CD4-positive, alpha-beta T cell treated with Interleukin-2 at 100 ng/mL for 4 hours (primary cell): ENCODE results near the gene CD86.
"Not testable (repeated sequence)": the region's sequence is repeated elsewhere in the genome, so short reads cannot be mapped to it uniquely, and the experiment has no call there.

ENCODE experiments used
- DNase-seq: peaks from one replicate; pipeline ENCODE4 v3.0.0-alpha.2; 2020; ENCODE audit warnings: low spot score

Gene CD86

GRCh38 chr3:122055215-122055614 lies at the start of gene CD86:
CD86 (plus strand) TSS chr3:122055362; CDS start chr3:122055490, 128 bp downstream.
- DNase-seq: no peak

- no peak for DNase-seq
These were observed 48.9 kb upstream of the CD86 start for GRCh38 chr3:122006267-122006666.

GRCh38 chr3:122008166-122008565 lies 47.0 kb upstream of the CD86 start:
- DNase-seq: no peak

GRCh38 chr3:122010506-122010905 lies 44.7 kb upstream of the CD86 start:
- no peak for DNase-seq

- DNase-seq: no peak
These were observed 43.8 kb upstream of the CD86 start for GRCh38 chr3:122011396-122011795.

- DNase-seq: no peak
These were observed 42.3 kb upstream of the CD86 start for GRCh38 chr3:122012821-122013220.

- no peak for DNase-seq
These were observed 41.7 kb upstream of the CD86 start for GRCh38 chr3:122013448-122013925.

GRCh38 chr3:122014741-122015140 lies 40.4 kb upstream of the CD86 start:
- DNase-seq: no peak

- no peak for DNase-seq
These were observed 35.7 kb upstream of the CD86 start for GRCh38 chr3:122019493-122019892.

- DNase-seq: no peak
These were observed 34.1 kb upstream of the CD86 start for GRCh38 chr3:122021037-122021436.

GRCh38 chr3:122021811-122022401 lies 33.3 kb upstream of the CD86 start, which contains the start of gene ILDR1:
ILDR1 (minus strand) TSS chr3:122022247; CDS start chr3:122022077, 170 bp downstream.
- no peak for DNase-seq

GRCh38 chr3:122023335-122023910 lies 31.7 kb upstream of the CD86 start:
- DNase-seq: no peak

GRCh38 chr3:122024800-122025199 lies 30.4 kb upstream of the CD86 start:
- no peak for DNase-seq

GRCh38 chr3:122025296-122025695 lies 29.9 kb upstream of the CD86 start:
- DNase-seq: no peak

GRCh38 chr3:122030381-122031122 lies 24.6 kb upstream of the CD86 start:
- peak; percentile 11 for DNase-seq

- no peak for DNase-seq
These were observed 24.1 kb upstream of the CD86 start for GRCh38 chr3:122031123-122031468.

GRCh38 chr3:122032531-122032930 lies 22.6 kb upstream of the CD86 start:
- no peak for DNase-seq

GRCh38 chr3:122033023-122033422 lies 22.1 kb upstream of the CD86 start:
- no peak for DNase-seq

- not testable (repeated sequence) for DNase-seq
These were observed 7.9 kb upstream of the CD86 start for GRCh38 chr3:122047296-122047695.

GRCh38 chr3:122047773-122048172 lies 7.4 kb upstream of the CD86 start:
- not testable (repeated sequence) for DNase-seq

GRCh38 chr3:122052968-122053367 lies 2.2 kb upstream of the CD86 start:
- DNase-seq: no peak

- no peak for DNase-seq
These were observed 2.5 kb downstream of the CD86 start for GRCh38 chr3:122057671-122058070.

GRCh38 chr3:122058294-122058693 lies 3.1 kb downstream of the CD86 start:
- DNase-seq: no peak
